GM23338 (cell line): ENCODE data around the gene ABCB11. TPM values are rescaled to one million over a fixed set of nuclear protein-coding genes. Genes with fewer than 3 reads are reported as not detected.

Experiments
- ATAC-seq: fragments of 200-7000 bp; cut with Tn5 transposase; 3 replicates; pipeline ENCODE4 v1.9.1; 2020
- DNase-seq: peaks from one replicate; pipeline ENCODE4 v3.0.0-alpha.2; 2015; ENCODE audit warnings: low spot score
- H2AFZ ChIP-seq: fragments of 200-600 bp; sonication (generic); 2 replicates; pipeline ENCODE4 v1.8.0; 2016; ENCODE audit warnings: antibody characterized with exemption, mild to moderate bottlenecking, moderate library complexity
- H3F3A ChIP-seq: fragments of 200-600 bp; sonication (generic); replicated peaks from 2 replicates; pipeline ENCODE4 v1.8.0; 2017; ENCODE audit warnings: antibody characterized with exemption, mixed run types, low read depth
- H3K27ac ChIP-seq: fragments of 200-600 bp; sonication (generic); 2 replicates; pipeline ENCODE4 v1.6.1; 2016; ENCODE audit warnings: low read depth
- H3K27me3 ChIP-seq: fragments of 200-600 bp; sonication (generic); 2 replicates; pipeline ENCODE4 v1.8.0; 2016; ENCODE audit warnings: mild to moderate bottlenecking, mixed run types, moderate library complexity; ENCODE audit not compliant: insufficient read depth
- H3K36me3 ChIP-seq: fragments of 200-600 bp; sonication (generic); 2 replicates; pipeline ENCODE4 v1.8.0; 2016; ENCODE audit warnings: mild to moderate bottlenecking; ENCODE audit not compliant: insufficient read depth
- H3K4me1 ChIP-seq: fragments of 200-600 bp; sonication (generic); 2 replicates; pipeline ENCODE4 v1.8.0; 2016; ENCODE audit warnings: mild to moderate bottlenecking, moderate library complexity; ENCODE audit not compliant: insufficient read depth
- H3K4me2 ChIP-seq: fragments of 200-600 bp; sonication (generic); 2 replicates; pipeline ENCODE4 v1.7.1; 2017; ENCODE audit warnings: mixed run types
- H3K4me3 ChIP-seq: fragments of 200-600 bp; sonication (generic); 2 replicates; pipeline ENCODE4 v1.6.1; 2016; ENCODE audit warnings: mixed run types
- H3K79me2 ChIP-seq: fragments of 200-600 bp; sonication (generic); replicated peaks from 2 replicates; pipeline ENCODE4 v1.8.0; 2017; ENCODE audit warnings: mild to moderate bottlenecking; ENCODE audit not compliant: insufficient read depth
- H3K9me2 ChIP-seq: fragments of 200-600 bp; sonication (generic); 2 replicates; pipeline ENCODE4 v1.8.0; 2017; ENCODE audit not compliant: insufficient read depth
- H4K20me1 ChIP-seq: fragments of 200-600 bp; sonication (generic); replicated peaks from 2 replicates; pipeline ENCODE4 v1.8.0; 2017; ENCODE audit warnings: mild to moderate bottlenecking; ENCODE audit not compliant: insufficient read depth
- H3K27ac Mint-ChIP-seq: 2 replicates; pipeline ENCODE4 v1.8.0; 2020; ENCODE audit warnings: inconsistent platforms, mild to moderate bottlenecking, moderate library complexity, mixed read lengths
- H3K27me3 Mint-ChIP-seq: 3 replicates; pipeline ENCODE4 v1.8.0; 2022; ENCODE audit warnings: low read depth, mild to moderate bottlenecking, moderate library complexity, mixed read lengths, inconsistent platforms; ENCODE audit not compliant: insufficient read depth, poor library complexity
- H3K36me3 Mint-ChIP-seq: 3 replicates; pipeline ENCODE4 v1.8.0; 2021; ENCODE audit warnings: low read depth, mild to moderate bottlenecking, inconsistent platforms, moderate library complexity, mixed read lengths
- H3K4me1 Mint-ChIP-seq: 3 replicates; pipeline ENCODE4 v1.8.0; 2020; ENCODE audit warnings: mild to moderate bottlenecking, inconsistent platforms, mixed read lengths
- H3K4me3 Mint-ChIP-seq: 3 replicates; pipeline ENCODE4 v1.8.0; 2021; ENCODE audit warnings: moderate library complexity, mild to moderate bottlenecking, inconsistent platforms, mixed read lengths
- H3K9me3 Mint-ChIP-seq: 3 replicates; pipeline ENCODE4 v1.8.0; 2020; ENCODE audit warnings: moderate library complexity, mild to moderate bottlenecking, inconsistent platforms, mixed read lengths
- CREB1 ChIP-seq: fragments of 250-450 bp; sonication (Bioruptor Pico); IDR thresholded peaks from 2 replicates; pipeline ENCODE4 v1.5.0; 2020; ENCODE audit warnings: low read depth, mild to moderate bottlenecking, moderate library complexity
- CTCF ChIP-seq, 2 experiments: fragments of 200-600 bp in 1 of 2; sonication (generic) in 1 of 2; conservative IDR thresholded peaks; 2 replicates each; pipeline versions ENCODE4 v1.5.1 to v1.6.1; 2016 to 2017; ENCODE audit warnings: antibody characterized with exemption in 2 of 2, low read depth in 2 of 2, mild to moderate bottlenecking in 2 of 2, moderate library complexity in 1 of 2
- ETS1 ChIP-seq: IDR thresholded peaks from 2 replicates; pipeline ENCODE4 v1.6.1; 2016; ENCODE audit warnings: antibody characterized with exemption
- EZH2 ChIP-seq: fragments of 200-600 bp; sonication (generic); IDR thresholded peaks from one replicate; pipeline ENCODE4 v1.8.0; 2017; ENCODE audit warnings: antibody characterized with exemption, mild to moderate bottlenecking, low read depth; ENCODE audit not compliant: unreplicated experiment
- EZH2phosphoT487 ChIP-seq: fragments of 200-600 bp; sonication (generic); IDR thresholded peaks from one replicate; pipeline ENCODE4 v1.8.1; 2018; ENCODE audit warnings: antibody characterized with exemption; ENCODE audit not compliant: unreplicated experiment
- JUNB ChIP-seq: IDR thresholded peaks from one replicate; pipeline ENCODE4 v1.6.1; 2016; ENCODE audit warnings: antibody characterized with exemption; ENCODE audit not compliant: unreplicated experiment
- NANOG ChIP-seq: IDR thresholded peaks from 2 replicates; pipeline ENCODE4 v1.6.1; 2016; ENCODE audit warnings: antibody characterized with exemption, borderline replicate concordance
- POLR2AphosphoS5 ChIP-seq: IDR thresholded peaks from 2 replicates; pipeline ENCODE4 v1.6.1; 2016; ENCODE audit warnings: antibody characterized with exemption, low read depth
- STAT1 ChIP-seq: IDR thresholded peaks from one replicate; pipeline ENCODE4 v1.6.1; 2016; ENCODE audit warnings: antibody characterized with exemption; ENCODE audit not compliant: unreplicated experiment
- ZNF114 ChIP-seq: fragments of 250-450 bp; sonication (Bioruptor Pico); IDR thresholded peaks from 2 replicates; pipeline ENCODE4 v1.5.0; 2020; ENCODE audit warnings: mild to moderate bottlenecking, moderate library complexity
- ZNF331 ChIP-seq: fragments of 250-450 bp; sonication (Bioruptor Pico); IDR thresholded peaks from 2 replicates; pipeline ENCODE4 v1.5.0; 2020; ENCODE audit warnings: low read depth, mild to moderate bottlenecking, moderate library complexity
- ZNF462 ChIP-seq: fragments of 250-450 bp; sonication (Bioruptor Pico); IDR thresholded peaks from 2 replicates; pipeline ENCODE4 v1.5.0; 2020; ENCODE audit warnings: mild to moderate bottlenecking, moderate library complexity
- polyA plus RNA-seq: library from polyadenylated mRNA; unstranded; fragments of >200 nt; fragmentation: Nextera tagmentation; extraction: Ambion mirVana; gene quantifications from 2 replicates; pipeline ENCODE4 v1.2.1, GENCODE V29; 2016
- total RNA-seq: library from RNA; depleted of rRNA; stranded (reverse); fragments of >200 nt; shearing (Covaris generic); gene quantifications from 2 replicates; pipeline ENCODE4 v1.2.3, GENCODE V29; 2014
- TF ChIP-seq, protein P1 (sequence below): IDR thresholded peaks from one replicate; pipeline ENCODE4 v1.6.1; 2018; ENCODE audit warnings: antibody characterized with exemption; ENCODE audit not compliant: unreplicated experiment

Gene ABCB11
- total and polyA plus RNA-seq, 2 experiments from 2014 or later = not detected

GRCh38 chr2:169046440-169047151, 15.5 kb upstream of the ABCB11 start:
- H3K79me2 ChIP-seq = no peaks in the 10 kb centered on the region
- Mint-ChIP-seq H3K27ac (no peak overlapping the region), H3K4me1 (no peaks in the 10 kb centered on the region), H3K36me3 (peaks cover 17% of the 10 kb centered on the region; the same call in 2 of the 3 replicates), H3K9me3 (peaks cover 22% of the 10 kb centered on the region), H3K4me3 (no peak overlapping the region), H3K27me3 (no peaks in the 10 kb centered on the region)
- no peak overlapping the region for H3K4me2 ChIP-seq
- no peak overlapping the region for H2AFZ ChIP-seq
- no peak for ATAC-seq
- H3K4me1 ChIP-seq = no peaks in the 10 kb centered on the region
- TF ChIP-seq ETS1 (no peak), ZNF331 (no peak), POLR2AphosphoS5 (no peak), EZH2 (no peak), CREB1 (CRISPR knock-in tag) (no peak), STAT1 (no peak), CTCF (conservative IDR thresholded peaks at IDR 0.05; ENCODE audit: low read depth in 2 of 2) (no peak), NANOG (no peak), EZH2phosphoT487 (no peak), ZNF114 (no peak), ZNF462 (CRISPR knock-in tag) (no peak), JUNB (no peak)
- TF ChIP-seq, protein P1, sequence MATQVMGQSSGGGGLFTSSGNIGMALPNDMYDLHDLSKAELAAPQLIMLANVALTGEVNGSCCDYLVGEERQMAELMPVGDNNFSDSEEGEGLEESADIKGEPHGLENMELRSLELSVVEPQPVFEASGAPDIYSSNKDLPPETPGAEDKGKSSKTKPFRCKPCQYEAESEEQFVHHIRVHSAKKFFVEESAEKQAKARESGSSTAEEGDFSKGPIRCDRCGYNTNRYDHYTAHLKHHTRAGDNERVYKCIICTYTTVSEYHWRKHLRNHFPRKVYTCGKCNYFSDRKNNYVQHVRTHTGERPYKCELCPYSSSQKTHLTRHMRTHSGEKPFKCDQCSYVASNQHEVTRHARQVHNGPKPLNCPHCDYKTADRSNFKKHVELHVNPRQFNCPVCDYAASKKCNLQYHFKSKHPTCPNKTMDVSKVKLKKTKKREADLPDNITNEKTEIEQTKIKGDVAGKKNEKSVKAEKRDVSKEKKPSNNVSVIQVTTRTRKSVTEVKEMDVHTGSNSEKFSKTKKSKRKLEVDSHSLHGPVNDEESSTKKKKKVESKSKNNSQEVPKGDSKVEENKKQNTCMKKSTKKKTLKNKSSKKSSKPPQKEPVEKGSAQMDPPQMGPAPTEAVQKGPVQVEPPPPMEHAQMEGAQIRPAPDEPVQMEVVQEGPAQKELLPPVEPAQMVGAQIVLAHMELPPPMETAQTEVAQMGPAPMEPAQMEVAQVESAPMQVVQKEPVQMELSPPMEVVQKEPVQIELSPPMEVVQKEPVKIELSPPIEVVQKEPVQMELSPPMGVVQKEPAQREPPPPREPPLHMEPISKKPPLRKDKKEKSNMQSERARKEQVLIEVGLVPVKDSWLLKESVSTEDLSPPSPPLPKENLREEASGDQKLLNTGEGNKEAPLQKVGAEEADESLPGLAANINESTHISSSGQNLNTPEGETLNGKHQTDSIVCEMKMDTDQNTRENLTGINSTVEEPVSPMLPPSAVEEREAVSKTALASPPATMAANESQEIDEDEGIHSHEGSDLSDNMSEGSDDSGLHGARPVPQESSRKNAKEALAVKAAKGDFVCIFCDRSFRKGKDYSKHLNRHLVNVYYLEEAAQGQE = no peak
- H3K4me3 ChIP-seq = no peak overlapping the region
- H3K9me2 ChIP-seq = no peaks in the 10 kb centered on the region; the same call in 1 of the 2 replicates
- no peaks in the 10 kb centered on the region for H3K36me3 ChIP-seq
- no peak for DNase-seq
- no peak overlapping the region for H3K27ac ChIP-seq
- no peaks in the 10 kb centered on the region for H3F3A ChIP-seq
- H4K20me1 ChIP-seq = no peaks in the 10 kb centered on the region
- H3K27me3 ChIP-seq = no peaks in the 10 kb centered on the region
